RWPE1 (cell line): Measurements from ENCODE around the gene NCS1.

Experiments
- CTCF ChIA-PET: fragments of 350-600 bp; sonication (Branson Sonifier 250); formaldehyde crosslinking; extraction: SDS; loops from one replicate; lab custom pipeline; 2021; lab: Yijun Ruan, JAX
- POLR2A ChIA-PET: fragments of 400-600 bp; formaldehyde crosslinking; extraction: SDS; loops from one replicate; lab custom pipeline; 2020; ENCODE audit warnings: antibody characterized with exemption; ENCODE audit not compliant: low non-redundant PET; lab: Yijun Ruan, JAX
- DNase-seq: peaks from one replicate; pipeline ENCODE4 v3.0.0; 2012; ENCODE audit warnings: low spot score
- H3K27ac ChIP-seq: fragments of 450-650 bp; 2 replicates; pipeline ENCODE4 v1.5.1; 2017
- TF ChIP-seq, protein P1 (sequence below): fragments of 450-650 bp; conservative IDR thresholded peaks from 2 replicates; pipeline ENCODE4 v1.5.1; 2017; ENCODE audit warnings: low read depth, mild to moderate bottlenecking

The NCS1 gene

DNA sequence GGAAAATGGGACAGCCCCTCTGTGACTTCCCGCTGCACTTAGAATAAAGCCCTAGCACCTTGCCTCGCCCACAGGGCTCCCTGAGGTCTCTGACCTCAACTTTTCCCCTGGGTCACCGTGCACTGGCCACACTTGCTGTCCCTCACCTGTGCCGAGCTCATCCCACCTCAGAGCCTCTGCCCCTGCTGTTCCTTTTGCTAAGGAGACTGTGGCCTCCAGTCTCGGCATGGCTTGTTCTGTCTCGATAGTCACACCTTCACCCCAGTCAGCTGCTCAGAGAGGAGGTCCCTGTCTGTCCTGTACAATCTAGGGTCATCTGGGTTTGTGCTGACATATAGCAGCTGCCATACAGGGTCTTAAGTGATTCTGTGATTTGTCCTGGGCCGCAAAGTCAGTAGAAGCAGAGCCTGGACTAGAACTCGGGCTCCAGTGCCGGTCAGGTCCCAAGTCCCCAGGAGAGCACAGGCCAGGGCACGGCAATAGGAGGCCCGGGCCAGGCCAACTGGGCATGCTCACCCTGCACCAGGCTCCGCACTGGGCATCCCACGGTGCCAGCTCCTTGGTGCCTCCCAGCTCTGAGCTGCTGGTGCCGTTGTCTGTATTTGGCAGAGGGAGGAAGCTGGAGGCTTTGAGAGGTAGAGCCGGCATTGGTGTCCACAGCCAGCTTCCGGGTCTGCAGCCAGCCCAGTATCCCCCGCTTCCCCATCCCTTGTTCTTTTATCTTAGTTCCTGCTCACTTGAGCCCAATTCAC, 35.2 kb downstream of the NCS1 start:
- CTCF ChIA-PET: no interaction called here

DNA sequence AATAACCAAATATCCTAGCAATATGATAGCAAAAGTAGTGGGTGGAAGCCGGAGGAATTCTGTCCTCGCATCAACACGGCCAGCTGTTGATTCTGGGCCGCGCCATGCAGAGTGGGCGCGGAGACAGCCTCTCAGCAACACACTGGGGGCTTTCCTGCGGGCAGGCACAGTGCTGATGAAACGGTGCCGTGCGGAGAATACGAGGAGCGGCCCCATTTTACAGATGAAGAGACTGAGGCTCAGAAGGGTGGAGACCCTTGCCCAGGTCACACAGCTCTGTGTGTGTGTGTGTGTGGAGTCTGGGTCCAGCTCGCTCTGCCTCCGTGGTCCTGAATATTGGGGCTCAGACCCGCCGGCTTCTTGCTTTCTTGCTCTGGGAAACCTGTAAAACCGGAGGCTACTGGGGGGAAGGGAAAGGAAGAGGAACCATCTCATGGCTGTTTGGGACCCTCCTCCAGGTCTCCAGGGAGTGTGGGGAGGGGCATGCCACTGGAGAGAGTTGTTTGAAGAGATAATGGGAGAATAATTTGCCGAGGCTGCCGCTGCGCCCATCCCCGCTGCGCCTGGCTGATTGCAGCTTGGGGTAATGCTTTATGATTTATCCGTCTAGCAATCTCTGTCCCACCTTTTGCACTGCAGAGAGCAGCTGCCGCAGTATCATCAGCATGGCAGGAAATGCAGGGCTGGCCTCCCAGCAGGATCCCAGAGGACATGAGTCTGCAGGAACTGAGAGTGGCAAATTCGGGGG, 36.6 kb downstream of the NCS1 start:
- POLR2A ChIA-PET: no interaction called here
- TF ChIP-seq, protein P1, sequence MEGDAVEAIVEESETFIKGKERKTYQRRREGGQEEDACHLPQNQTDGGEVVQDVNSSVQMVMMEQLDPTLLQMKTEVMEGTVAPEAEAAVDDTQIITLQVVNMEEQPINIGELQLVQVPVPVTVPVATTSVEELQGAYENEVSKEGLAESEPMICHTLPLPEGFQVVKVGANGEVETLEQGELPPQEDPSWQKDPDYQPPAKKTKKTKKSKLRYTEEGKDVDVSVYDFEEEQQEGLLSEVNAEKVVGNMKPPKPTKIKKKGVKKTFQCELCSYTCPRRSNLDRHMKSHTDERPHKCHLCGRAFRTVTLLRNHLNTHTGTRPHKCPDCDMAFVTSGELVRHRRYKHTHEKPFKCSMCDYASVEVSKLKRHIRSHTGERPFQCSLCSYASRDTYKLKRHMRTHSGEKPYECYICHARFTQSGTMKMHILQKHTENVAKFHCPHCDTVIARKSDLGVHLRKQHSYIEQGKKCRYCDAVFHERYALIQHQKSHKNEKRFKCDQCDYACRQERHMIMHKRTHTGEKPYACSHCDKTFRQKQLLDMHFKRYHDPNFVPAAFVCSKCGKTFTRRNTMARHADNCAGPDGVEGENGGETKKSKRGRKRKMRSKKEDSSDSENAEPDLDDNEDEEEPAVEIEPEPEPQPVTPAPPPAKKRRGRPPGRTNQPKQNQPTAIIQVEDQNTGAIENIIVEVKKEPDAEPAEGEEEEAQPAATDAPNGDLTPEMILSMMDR: no peak
- DNase-seq: no peak
- peak overlapping the region; percentile 42 for H3K27ac ChIP-seq
- CTCF ChIA-PET: no interaction called here

More for the DNA sequence above, 35.2 kb downstream of the NCS1 start:
- no peak for DNase-seq
- TF ChIP-seq, protein P1: no peak
- peak overlapping the region; percentile 42 for H3K27ac ChIP-seq
- POLR2A ChIA-PET: interaction anchor here (0.6 kb wide), 1 partner anchor 15 kb away, joined by 3 read pairs; no protein-coding TSS in a partner anchor

DNA sequence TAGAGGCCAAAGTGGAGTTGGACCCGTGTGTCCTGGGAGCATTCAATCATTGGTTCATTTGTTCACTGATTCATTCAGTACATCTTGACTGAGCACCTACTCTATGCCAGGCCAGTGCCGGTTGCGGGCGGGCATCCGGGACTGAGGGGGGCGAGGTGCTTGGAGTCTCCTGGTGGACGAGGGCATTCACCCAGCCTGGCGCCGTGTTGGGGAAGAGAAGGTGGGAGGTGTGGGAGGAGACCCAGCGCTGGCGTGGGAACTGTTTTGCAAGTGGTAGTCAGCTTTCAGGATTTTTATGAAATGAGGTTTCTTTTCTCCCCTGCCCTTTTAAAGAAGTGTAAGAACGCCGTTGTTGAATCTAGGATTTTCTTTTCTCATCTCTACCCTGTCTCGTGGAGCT, 37.2 kb downstream of the NCS1 start:
- TF ChIP-seq, protein P1: no peak
- ChIA-PET POLR2A (no interaction called here), CTCF (interaction anchor here (0.6 kb wide), 1 partner anchor 809 kb away, joined by 3 read pairs; no protein-coding TSS in a partner anchor)
- H3K27ac ChIP-seq: peak overlapping the region; percentile 42
- no peak for DNase-seq

DNA sequence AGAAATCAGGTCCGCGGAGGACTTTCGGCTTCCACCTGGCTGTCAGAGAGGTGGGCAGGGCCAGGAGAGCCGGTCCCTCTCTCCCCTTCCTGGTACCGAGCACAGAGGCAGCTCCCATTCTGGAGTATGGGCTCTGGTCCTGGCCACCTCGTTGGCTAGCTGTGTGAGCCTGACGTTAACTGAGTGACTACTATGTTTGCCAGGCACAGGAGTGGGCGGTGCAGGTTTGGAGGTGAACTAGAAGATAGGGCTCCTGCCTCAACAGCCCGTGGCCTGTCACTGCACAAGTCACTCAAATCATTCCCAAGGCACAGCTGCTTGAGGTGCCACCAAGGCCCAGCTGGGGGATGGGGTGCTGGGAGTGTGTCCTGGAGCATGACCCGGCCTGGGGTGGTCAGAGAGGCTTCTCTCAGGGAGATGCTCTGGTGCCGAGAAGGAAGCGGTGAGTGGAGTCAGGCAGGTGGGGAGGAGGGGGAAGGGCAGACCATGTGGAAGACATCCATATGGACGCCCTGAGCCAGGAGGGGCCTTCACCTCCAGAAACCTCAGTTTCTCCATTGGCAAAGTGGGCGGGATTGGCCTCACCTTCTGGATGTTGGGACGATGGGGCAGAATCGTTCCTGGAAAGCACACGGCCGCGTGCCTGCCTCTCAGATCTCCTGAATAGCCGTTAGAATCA, 39.5 kb downstream of the NCS1 start:
- TF ChIP-seq, protein P1: no peak
- H3K27ac ChIP-seq: peak overlapping the region; percentile 72
- ChIA-PET POLR2A (no interaction called here), CTCF (interaction anchor here (0.6 kb wide), 1 partner anchor 129 kb away, joined by 4 read pairs; no protein-coding TSS in a partner anchor)
- no peak for DNase-seq

DNA sequence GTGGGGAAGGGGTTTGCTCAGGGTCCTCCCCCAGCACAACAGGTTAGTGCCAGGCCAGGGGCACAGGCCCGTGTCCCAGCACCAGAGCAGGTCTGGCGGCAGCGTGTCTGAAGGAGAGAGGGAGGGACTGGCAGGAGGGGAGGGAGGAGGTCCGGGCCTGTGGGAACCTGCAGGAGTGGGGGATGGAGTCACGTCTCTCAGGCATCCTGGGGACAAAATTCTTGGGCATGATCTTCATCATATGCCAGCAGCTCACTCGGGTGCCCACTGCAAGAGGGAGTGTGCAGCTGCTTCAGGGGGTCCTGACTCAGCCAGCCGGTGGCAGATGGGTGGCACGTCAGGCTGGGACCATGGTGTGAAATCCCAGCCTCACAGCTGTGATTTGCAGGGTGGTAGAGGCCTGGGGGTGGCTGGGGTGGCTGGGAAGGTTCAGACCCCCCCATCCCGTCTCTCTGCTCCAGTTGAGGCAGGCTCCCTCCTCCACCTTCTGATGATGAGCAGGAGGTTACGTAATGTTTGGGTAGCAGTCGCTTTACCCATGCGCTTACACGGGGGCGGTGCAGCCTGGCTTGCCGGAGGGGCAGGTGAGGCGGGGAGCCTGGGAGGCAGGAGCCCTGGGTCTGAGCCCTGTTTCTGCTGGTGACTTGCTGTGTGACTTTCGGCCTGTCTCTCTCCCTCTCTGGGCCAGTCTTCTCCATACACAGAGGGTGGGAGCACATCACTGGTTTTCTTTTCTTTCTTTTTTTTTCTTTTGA, 40.5 kb downstream of the NCS1 start:
- TF ChIP-seq, protein P1: no peak
- CTCF ChIA-PET: interaction anchor here (0.6 kb wide), 1 partner anchor 23 kb away, joined by 5 read pairs; no protein-coding TSS in a partner anchor
- no peak for DNase-seq
- H3K27ac ChIP-seq: peak overlapping the region; percentile 72
- POLR2A ChIA-PET: no interaction called here
